NCI-H2196 (cell line): ENCODE data around the gene ATF1.
"Not testable (repeated sequence)": the region's sequence is repeated elsewhere in the genome, so short reads cannot be mapped to it uniquely, and the experiment has no call there.

Source experiments
- DNase-seq: peaks from one replicate; lab custom pipeline; 2025; ENCODE audit not compliant: unreplicated experiment; lab: John Stamatoyannopoulos, UW

The ATF1 gene

DNA sequence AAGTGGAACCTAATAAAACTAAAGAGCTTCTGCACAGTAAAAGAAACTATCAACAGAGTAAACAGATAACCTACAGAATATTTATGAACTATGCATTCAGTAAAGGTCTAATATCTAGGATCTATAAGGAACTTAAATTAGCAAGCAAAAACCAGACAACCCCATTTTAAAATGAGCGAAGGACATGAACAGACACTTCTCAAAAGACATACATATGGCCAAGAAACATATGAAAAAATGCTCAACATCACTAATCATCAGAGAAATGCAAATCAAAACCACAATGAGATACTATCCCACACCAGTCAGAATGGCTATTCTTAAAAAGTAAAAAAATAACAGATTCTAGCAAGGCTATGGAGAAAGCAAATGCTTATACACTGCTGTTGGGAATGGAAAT, 91.3 kb downstream of the ATF1 start:
- not testable (repeated sequence) for DNase-seq

DNA sequence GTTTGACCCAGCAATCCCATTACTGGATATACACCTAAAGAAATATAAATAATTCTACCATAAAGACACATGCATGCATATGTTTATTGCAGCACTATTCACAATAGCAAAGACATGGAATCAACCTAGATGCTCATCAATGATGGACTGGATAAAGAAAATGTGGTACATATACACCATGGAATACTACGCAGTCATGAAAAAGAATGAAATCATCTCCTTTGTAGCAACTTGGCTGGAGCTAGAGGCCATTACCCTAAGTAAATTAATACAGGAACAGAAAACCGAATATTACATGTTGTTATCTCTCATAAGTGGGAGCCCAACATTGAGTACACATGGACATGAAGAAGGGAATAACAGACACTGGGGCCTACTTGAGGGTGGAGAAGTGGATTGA, 91.8 kb downstream of the ATF1 start:
- not testable (repeated sequence) for DNase-seq

DNA sequence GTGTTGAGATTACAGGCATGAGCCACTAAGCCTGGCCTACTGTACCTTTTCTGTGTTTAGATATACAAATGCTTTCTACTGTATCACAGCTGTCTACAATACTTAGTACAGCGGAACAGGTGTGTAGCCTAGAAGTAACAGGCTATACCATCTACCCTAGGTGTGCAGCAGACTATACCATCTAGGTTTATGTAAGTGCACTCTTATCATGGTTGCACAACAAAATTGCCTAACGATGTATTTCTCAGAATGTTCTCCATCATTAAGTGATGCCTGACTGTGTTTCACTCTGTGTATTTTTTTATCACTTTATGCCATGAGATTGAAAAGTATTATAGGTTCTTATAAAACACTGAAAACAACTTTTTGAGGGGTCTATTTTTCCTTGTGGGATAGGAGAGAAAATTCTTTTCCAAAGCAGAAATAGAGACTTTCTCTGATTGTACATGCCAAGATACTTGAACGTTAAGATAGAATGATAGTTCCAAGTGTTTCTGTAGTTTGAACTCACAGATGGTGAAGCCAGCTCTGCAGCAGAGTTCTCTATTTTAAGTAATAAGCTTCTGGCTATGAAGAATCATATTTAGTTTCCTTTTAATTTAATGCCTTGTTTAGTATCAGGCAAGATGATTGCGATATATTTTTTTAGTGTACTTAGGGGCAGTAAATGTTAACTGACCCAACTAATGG, 95.9 kb downstream of the ATF1 start:
- no peak for DNase-seq

GRCh38 chr12:50862316-50862715, 98.4 kb downstream of the ATF1 start:
- DNase-seq, result no peak

DNA sequence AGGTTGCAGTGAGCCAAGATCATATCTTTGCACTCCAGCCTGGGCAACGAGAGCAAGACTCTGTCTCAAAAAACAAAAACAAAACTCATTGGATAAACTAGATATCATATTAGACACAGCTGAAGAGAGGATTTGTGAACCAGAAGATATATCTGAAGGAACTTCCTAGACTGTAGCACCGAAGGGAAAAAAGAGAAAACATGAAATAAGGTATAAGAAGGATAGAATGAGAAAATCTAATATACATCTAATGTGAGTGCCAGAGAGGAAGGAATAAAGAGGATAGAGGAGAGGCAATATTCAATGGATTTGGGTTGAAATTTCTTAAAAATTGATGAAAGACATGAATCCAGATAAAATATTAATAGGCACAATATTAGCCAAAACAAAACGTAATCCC, 101.4 kb downstream of the ATF1 start:
- DNase-seq, result no peak

DNA sequence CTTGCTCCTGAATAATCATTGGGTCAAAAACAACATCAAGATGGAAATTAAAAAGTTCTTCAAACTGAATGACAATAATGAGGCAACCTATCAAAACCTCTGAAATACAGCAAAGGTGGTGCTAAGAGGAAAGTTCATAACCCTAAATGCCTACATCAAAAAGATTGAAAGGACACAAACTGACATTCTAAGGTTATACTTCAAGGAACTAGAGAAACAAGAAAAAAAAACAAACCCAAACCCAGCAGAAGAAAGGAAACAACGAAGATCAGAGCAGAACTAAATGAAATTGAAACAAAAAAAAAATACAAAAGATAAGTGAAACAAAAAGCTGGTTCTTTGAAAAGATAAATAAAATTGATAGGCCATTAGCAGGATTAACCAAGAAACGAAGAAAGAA, 105.0 kb downstream of the ATF1 start:
- DNase-seq, result not testable (repeated sequence)
